ENCODE results near the gene ITIH1.
"Not testable (repeated sequence)": the region's sequence is repeated elsewhere in the genome, so short reads cannot be mapped to it uniquely, and the experiment has no call there.

The ITIH1 gene

DNA sequence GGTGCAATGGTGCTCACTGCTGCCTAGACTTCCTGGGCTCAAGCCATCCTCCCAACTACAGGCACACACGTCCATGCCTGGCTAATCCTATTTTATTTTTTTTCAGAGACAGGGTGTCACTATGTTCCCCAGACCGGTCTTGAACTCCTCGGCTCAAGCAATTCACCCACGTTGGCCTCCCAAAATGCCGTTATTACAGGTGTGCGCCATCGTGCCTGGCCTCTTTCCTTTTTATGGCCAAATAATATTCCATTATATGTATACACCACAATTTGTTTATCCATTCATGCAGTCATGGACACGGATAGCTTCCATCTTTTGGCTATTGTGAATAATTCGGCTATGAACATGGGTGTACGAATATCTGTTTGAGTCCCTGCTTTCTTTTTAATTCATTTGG is 5.7 kb upstream of the ITIH1 start:
- Histone ChIP-seq H3K36me3 (peaks cover 13 to 25% (median 18%) of the 10 kb centered on the region in 11 experiments), H3K9me3 (replicated peaks in 1 of 11) (no peaks in the 10 kb centered on the region), H3K9ac (peak overlapping the region in 7 of 11 experiments; percentile 81 to 90 (median 86); a peak in 7 of 22 replicates), H3K4me2 (peak overlapping the region; percentile 65 to 98 (median 90); a peak in 21 of 22 replicates), H3K4me1 (peaks cover 24 to 42% (median 30%) of the 10 kb centered on the region in 10 experiments), H3K4me3 (peak overlapping the region in 6 of 10 experiments; percentile 65 to 88 (median 78); a peak in 5 of 20 replicates), H4K20me1 (no peaks in the 10 kb centered on the region), H3K27ac (peak overlapping the region; percentile 63 to 85 (median 81); a peak in 19 of 22 replicates), H3K27me3 (no peaks in the 10 kb centered on the region)
- no peak for TF ChIP-seq Cebpa-rat (IDR thresholded peaks at IDR 0.05)

GRCh38 chr3:52773361-52774065 is 3.9 kb upstream of the ITIH1 start:
- no peak overlapping the region for H3K4me2 ChIP-seq
- H3K27me3 ChIP-seq, result no peaks in the 10 kb centered on the region
- H4K20me1 ChIP-seq, result no peaks in the 10 kb centered on the region
- H3K4me1 ChIP-seq, result peaks cover 26 to 41% (median 37%) of the 10 kb centered on the region in 10 experiments
- no peak overlapping the region for H3K4me3 ChIP-seq
- TF ChIP-seq Cebpa-rat (IDR thresholded peaks at IDR 0.05), result no peak
- no peaks in the 10 kb centered on the region for H3K9me3 ChIP-seq (replicated peaks in 1 of 11)
- peaks cover 0 to 7% (median under 1%) of the 10 kb centered on the region in 11 experiments; a peak in 13 of 22 replicates for H3K36me3 ChIP-seq
- no peak overlapping the region for H3K9ac ChIP-seq
- no peak overlapping the region for H3K27ac ChIP-seq

DNA sequence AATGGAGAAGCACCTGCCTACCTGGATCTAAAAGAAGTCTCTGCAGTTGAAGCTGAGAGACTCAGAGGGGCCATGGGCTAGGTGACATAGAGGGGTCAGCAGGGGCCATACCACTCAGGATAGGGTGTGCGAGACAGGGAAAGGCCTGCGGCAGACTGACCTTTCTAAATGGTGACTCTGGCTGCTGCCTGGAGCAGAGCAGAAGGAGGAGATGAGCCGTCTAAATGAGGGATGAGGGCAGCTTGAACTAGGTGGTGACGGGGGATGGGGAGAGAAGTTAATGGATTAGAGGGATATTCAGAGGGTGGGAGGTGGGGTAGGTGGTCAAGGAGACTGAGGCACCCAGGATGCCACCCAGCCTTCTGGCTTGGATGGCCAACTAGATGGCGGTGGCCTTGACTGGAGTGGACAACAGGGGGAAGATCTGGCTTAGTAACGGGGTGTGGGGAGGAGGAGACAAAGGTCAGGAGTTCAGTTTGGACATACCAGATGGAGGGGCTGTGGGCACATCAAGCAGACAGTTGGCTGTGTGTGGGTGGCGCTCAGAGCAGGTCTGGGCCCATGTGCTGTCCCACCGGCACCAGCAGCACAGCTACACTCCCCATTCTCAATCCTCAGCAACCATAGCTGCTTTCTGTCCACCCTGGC is 3.2 kb upstream of the ITIH1 start:
- H3K27me3 ChIP-seq, result no peaks in the 10 kb centered on the region
- no peaks in the 10 kb centered on the region; a peak in 1 of 22 replicates for H3K36me3 ChIP-seq
- H3K9me3 ChIP-seq (replicated peaks in 1 of 11), result no peaks in the 10 kb centered on the region
- H4K20me1 ChIP-seq, result no peaks in the 10 kb centered on the region
- H3K4me1 ChIP-seq, result peaks cover 26 to 41% (median 38%) of the 10 kb centered on the region in 10 experiments
- no peak overlapping the region for H3K27ac ChIP-seq
- no peak for TF ChIP-seq Cebpa-rat (IDR thresholded peaks at IDR 0.05)
- H3K4me3 ChIP-seq, result no peak overlapping the region
- H3K9ac ChIP-seq, result no peak overlapping the region
- H3K4me2 ChIP-seq, result no peak overlapping the region

- H3K4me3 ChIP-seq, result no peak overlapping the region
- H3K9ac ChIP-seq, result 0 out of 22 replicates have a peak overlapping the region, but pooled peaks of 1 of the 11 experiments have one; percentile 3
- TF ChIP-seq Cebpa-rat (IDR thresholded peaks at IDR 0.05), result no peak
- peaks cover 26 to 41% (median 38%) of the 10 kb centered on the region in 10 experiments for H3K4me1 ChIP-seq
- H3K9me3 ChIP-seq (replicated peaks in 1 of 11), result no peaks in the 10 kb centered on the region
- no peaks in the 10 kb centered on the region for H3K36me3 ChIP-seq
- no peaks in the 10 kb centered on the region for H4K20me1 ChIP-seq
- H3K27ac ChIP-seq, result no peak overlapping the region; a peak in 1 of 22 replicates
- H3K4me2 ChIP-seq, result peak overlapping the region in 3 of 11 experiments; percentile 12 to 36 (median 12); a peak in 7 of 22 replicates
- no peaks in the 10 kb centered on the region for H3K27me3 ChIP-seq
Measured at GRCh38 chr3:52774901-52775864, 2.2 kb upstream of the ITIH1 start.

GRCh38 chr3:52775877-52776276 is 1.5 kb upstream of the ITIH1 start:
- Histone ChIP-seq H3K4me2 (peak overlapping the region in 2 of 11 experiments; percentile 12; a peak in 6 of 22 replicates), H3K36me3 (no peaks in the 10 kb centered on the region), H3K4me1 (peaks cover 27 to 48% (median 43%) of the 10 kb centered on the region in 10 experiments), H3K9ac (no peak overlapping the region), H3K27ac (no peak overlapping the region; a peak in 1 of 22 replicates), H3K4me3 (no peak overlapping the region), H3K9me3 (replicated peaks in 1 of 11) (no peaks in the 10 kb centered on the region), H3K27me3 (no peaks in the 10 kb centered on the region), H4K20me1 (no peaks in the 10 kb centered on the region)
- TF ChIP-seq Cebpa-rat (IDR thresholded peaks at IDR 0.05), result no peak

GRCh38 chr3:52776486-52776885 is 913 bp upstream of the ITIH1 start:
- H3K27ac ChIP-seq; H3K4me2 ChIP-seq; H3K9me3 ChIP-seq (replicated peaks in 1 of 11); H3K9ac ChIP-seq; H4K20me1 ChIP-seq; H3K27me3 ChIP-seq; H3K36me3 ChIP-seq; H3K4me3 ChIP-seq: not testable (repeated sequence)
- peaks cover 23 to 50% (median 39%) of the 10 kb centered on the region in 10 experiments for H3K4me1 ChIP-seq

DNA sequence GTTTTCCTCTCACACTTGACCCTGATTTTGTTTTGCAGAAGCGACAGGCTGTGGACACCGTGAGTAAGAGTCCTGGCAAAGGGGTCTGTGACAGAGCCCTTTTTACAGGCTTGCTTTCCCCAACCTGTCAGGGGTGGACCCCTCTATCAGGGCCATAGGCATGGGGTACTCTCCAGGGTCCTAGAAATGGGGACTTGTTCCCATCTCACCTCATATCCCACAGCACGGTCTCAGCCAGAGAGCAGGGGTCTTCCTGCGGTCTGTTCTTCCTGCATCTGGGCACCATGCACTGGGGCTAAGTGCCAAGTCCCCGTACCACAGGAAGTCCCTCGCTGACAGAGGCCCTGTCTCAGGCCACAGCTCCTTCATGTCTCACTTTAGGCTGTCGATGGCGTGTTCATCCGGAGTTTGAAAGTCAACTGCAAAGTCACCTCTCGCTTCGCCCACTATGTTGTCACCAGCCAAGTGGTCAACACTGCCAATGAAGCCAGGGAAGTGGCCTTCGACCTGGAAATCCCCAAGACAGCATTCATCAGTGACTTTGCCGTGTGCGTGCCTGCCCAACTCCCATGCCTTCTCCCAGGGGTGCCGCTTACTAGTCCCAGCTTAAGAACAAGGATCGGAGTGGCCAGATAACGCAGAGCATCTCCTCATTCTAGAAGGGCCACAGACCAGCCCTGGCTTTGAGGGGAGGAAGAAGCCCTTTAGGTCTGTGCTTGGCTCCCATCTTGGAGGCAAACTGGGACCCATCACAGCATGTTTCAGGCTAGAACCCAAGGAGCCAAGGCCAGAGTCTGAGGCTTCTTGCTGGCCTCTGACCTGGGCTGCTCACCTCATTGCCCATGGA is 783 bp downstream of the ITIH1 start:
- Histone ChIP-seq H3K9ac (no peak overlapping the region), H3K4me1 (peaks cover 20 to 57% (median 44%) of the 10 kb centered on the region in 10 experiments), H3K36me3 (no peaks in the 10 kb centered on the region), H4K20me1 (no peaks in the 10 kb centered on the region), H3K9me3 (replicated peaks in 1 of 11) (no peaks in the 10 kb centered on the region), H3K27me3 (no peaks in the 10 kb centered on the region), H3K27ac (peak overlapping the region in 8 of 11 experiments; percentile 43 to 66 (median 56); a peak in 12 of 22 replicates), H3K4me3 (no peak overlapping the region), H3K4me2 (peak overlapping the region in 10 of 11 experiments; percentile 38 to 83 (median 58); a peak in 13 of 22 replicates)
- no peak for TF ChIP-seq Cebpa-rat (IDR thresholded peaks at IDR 0.05)
